HG03103 (cell line): Measurements from ENCODE around the gene ABI1.

Experiments
- ATAC-seq: cut with Tn5 transposase; IDR thresholded peaks from one replicate; pipeline ENCODE4 v1.9.1; 2021; ENCODE audit warnings: low read depth; ENCODE audit not compliant: unreplicated experiment

The ABI1 gene

GRCh38 chr10:26857553-26857952 is 3.2 kb downstream of the ABI1 start:
- ATAC-seq = peak; percentile 0

- no peak for ATAC-seq
Measured at GRCh38 chr10:26855186-26855585, 5.6 kb downstream of the ABI1 start.

GRCh38 chr10:26854524-26854923 is 6.2 kb downstream of the ABI1 start:
- no peak for ATAC-seq

DNA sequence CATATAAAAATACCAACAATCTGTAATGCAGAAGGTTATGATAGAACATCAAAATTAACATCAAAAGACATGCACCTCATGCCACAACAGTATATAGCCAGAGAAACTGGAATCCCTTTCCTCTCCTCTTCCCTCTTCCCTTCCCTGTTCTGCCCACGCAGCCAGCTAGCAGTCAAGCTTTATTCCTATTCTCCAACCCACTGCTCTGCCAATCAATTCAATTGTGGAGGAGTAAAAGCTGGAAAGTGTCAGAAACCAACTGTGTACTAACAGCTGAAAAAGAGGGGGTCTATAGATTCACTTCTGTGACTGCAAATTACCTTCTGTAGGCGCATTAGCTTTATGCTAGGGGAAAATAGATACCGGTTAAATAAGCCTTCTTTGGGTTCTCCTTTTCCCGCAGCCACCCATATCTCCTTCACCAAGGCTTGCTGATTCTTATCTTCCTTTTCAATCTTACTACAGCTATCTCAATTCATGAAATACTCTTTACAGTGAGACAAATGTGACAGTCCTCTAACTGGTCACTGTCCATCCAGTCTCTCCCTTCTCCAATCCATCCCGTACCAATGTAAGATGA is 16.3 kb downstream of the ABI1 start:
- ATAC-seq = no peak

GRCh38 chr10:26843736-26844135 is 17.0 kb downstream of the ABI1 start:
- ATAC-seq = no peak

DNA sequence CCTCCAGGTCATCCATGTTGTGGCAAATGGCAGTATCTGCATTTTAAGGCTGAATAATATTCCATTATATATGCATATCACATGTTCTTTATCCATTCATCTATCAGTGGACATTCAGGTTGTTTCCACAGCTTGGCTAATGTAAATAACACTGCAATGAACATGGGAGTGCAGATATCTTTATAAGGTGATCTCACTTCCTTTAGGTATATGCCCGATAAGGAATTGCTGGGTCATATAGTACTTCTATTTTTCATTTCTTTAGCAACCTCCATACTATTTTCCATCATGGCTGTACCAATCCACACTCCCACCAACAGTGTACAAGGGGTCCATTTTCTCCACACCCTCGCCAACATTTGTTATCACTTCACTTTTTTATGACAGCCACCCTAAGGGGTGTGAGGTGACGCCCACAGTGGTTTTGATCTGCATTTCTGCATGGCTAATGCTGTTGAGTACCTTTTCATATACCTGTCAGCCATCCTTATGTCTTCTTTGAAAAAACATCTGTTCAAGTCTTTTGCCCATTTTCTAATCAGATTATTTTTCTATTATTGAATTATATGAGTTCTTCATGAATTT is 18.9 kb downstream of the ABI1 start:
- ATAC-seq = no peak

DNA sequence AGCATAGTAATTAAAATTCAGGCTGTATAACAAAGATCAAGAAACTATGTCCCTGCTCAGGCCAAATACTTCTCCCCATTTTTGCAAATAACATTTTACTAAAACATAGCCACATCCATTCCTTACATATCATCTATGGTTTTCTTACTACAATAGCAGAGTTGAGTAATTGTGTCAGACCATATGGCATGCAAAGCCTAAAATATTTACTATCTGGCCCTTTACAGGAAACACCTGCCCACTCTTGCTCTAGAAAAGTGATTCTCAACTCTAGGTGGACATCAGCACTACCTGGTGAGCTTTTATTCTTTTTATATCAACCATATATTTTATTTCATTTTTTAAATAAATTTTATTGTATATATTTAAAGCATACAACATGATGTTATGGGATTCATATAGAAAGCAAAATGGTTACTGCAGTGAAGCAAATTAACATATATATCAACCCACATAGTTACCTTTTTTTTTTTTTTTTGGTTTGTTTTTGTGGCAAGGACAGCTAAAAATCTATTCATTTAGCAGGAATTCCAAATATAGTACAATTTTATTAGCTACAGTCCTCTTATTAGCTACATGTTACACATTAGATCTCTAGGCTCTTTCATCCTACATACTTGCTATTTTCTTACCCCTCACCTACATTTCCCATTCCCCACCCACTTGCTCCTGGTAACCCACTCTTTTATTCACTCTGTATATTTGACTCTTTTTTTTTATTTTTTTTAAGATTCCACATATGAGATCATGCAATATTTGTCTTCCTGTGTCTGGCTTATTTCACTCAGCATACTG is 19.6 kb downstream of the ABI1 start:
- ATAC-seq = no peak

GRCh38 chr10:26839966-26840627 is 20.7 kb downstream of the ABI1 start:
- ATAC-seq = no peak

- ATAC-seq = no peak
Measured at GRCh38 chr10:26837139-26837538, 23.6 kb downstream of the ABI1 start.

- no peak for ATAC-seq
Measured at GRCh38 chr10:26835025-26835424, 25.7 kb downstream of the ABI1 start.

DNA sequence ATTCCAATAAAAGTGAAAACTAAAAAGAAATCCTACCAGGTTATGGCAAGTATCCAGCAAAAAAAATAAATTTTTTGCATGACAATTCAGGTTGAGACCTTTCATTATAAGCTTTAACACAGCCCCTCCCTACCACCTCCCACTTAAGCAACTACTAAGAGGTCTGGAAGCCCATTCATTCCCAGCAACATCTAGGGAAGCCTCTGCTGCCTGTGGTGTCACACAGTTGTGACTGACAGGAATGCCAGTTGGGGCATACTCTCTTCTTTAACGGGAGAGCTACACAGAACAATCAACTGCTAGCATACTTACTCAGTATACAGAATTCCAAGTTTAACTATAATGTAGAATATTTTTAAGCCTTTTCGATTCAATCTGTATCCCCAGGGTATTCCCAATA is 27.8 kb downstream of the ABI1 start:
- ATAC-seq = no peak

DNA sequence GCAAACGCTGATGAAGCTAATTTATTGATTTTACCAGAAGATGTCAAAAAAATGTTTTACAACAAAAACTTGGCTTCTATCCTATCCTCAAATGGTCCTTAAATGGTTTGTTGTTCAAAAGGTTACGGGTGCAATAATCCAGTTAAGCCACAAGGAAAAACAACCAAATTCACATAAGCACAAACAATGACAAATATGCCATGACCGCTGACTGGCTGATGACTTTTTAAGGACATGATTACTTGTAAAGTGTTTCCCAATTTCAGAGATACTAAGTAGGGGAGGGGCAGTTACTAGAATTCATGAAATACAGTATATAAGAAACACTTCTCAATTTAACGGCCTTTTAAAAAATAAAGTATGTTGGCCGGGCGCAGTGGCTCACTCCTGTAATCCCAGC is 28.8 kb downstream of the ABI1 start:
- no peak for ATAC-seq

DNA sequence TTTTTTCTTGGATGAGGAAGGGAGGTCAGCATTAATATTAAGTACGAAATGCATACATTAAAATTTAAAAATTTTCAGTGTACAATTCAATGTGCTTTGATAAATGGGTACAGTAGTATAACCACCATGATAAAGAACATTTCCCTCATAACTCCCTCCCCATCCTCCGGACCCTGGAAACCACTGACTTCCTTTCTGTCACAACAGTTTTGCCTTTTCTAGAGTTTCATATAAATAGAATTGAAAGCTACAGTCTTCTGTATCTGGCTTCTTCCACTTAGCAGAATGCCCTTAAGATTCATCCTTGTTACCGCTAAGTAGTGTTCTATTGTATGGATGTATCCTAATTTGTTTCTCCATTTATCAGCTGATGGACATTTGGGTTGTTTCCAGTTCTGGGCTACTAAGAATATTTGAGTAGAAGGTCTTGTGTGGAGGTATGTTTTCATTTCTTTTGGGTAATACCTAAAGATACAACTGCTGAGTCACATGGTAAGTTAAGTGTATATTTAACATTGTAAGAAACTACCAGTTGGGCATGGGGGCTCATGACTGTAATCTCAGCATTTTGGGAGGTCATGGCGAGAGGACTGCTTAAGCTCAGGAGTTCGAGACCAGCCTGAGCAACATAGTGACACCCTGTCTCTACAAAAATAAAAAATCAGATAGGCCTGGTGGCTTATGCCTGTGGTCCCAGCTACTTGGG is 30.8 kb downstream of the ABI1 start:
- ATAC-seq = no peak

GRCh38 chr10:26824015-26824690 is 36.6 kb downstream of the ABI1 start:
- no peak for ATAC-seq

- ATAC-seq = no peak
Measured at GRCh38 chr10:26821699-26822570, 38.8 kb downstream of the ABI1 start.

GRCh38 chr10:26815500-26815899 is 45.3 kb downstream of the ABI1 start:
- no peak for ATAC-seq

DNA sequence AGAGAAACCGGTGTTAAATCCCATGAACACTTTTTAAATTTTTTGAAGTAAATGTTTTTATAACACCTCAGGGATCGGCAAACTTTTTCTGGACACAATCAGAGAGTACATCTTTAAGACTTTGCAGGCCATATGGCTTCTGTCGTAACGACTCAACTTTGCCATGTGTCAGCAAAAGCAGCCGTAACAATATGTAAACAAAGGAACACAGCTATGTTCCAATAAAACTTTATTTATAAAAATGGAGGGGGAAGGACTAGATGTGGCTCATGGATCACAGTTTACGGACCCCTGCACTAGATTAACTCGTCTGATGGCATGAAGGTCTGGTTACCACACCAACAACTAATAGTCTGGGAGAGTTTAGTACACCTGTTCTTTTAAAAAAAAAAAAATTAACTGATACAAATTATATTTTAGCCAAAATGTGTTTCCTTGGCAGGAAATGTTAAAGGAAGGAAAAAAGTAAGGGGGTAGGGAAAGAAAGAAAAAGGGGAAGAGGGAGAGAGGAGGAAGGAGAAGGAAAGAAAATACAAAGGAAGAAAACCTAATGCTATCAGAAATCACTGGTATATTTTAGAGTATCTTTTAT is 50.2 kb downstream of the ABI1 start:
- ATAC-seq = no peak

DNA sequence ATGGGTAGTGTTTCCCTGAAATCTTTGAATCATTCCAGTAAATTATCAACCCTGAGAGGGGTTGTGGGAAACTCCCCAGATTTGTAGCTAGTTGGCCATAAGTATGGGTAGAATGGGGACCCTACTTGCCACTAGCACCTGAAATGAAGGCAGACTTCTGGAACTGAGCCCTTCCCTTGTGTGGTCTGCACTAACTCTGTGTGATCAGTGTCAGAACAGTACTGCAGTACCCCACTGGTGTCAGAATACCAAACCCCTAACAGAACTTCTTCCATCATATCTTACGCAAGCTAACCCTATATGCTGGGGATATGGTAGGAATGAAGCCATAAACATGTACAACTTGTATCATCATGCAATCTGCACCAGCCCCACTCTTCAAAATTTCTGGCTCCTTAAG is 50.8 kb downstream of the ABI1 start:
- no peak for ATAC-seq

DNA sequence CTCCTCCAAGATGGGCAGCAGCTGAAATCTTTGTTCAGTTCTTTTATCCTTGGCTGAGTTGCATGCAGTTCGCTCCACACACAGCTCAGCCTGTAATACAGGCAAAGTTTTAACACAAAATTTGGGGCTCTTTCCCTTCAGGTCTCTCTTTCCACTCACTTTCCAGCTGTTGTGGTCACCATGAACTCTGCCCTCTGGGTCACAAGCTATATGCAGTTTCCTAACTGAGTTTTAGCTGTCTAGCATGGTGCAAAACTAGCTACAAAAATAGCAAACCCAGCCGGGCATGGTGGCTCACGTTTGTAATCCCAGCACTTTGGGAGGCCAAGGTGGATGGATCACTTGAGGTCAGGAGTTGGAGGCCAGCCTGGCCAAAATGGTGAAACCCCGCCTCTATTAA is 53.2 kb downstream of the ABI1 start:
- ATAC-seq = no peak
